Mesenchymal stem cell (in vitro differentiated cells and primary cell): ENCODE data around the gene MRAP.

Source experiments
- DNase-seq: peaks from one replicate; pipeline ENCODE4 v3.0.0-alpha.2; 2013
- H2AFZ ChIP-seq: one replicate; pipeline ENCODE4 v1.6.1; 2013; ENCODE audit warnings: low read depth, mild to moderate bottlenecking, control low read depth, inconsistent platforms, low read length, moderate library complexity
- H2AK5ac ChIP-seq: 2 replicates; pipeline ENCODE4 v1.6.1; 2013; ENCODE audit warnings: low read length, moderate library complexity, mild to moderate bottlenecking, inconsistent platforms; ENCODE audit not compliant: severe bottlenecking
- H2BK120ac ChIP-seq: one replicate; pipeline ENCODE4 v1.6.1; 2013; ENCODE audit warnings: low read depth, mild to moderate bottlenecking, inconsistent platforms, low read length, moderate library complexity
- H2BK12ac ChIP-seq, 2 experiments: one replicate each; pipeline ENCODE4 v1.6.1; 2013; ENCODE audit warnings: inconsistent platforms in 2 of 2, low read length in 2 of 2, mild to moderate bottlenecking in 2 of 2, moderate library complexity in 2 of 2, control low read depth in 1 of 2
- H2BK15ac ChIP-seq: one replicate; pipeline ENCODE4 v1.6.1; 2013; ENCODE audit warnings: mild to moderate bottlenecking, low read depth, inconsistent platforms; ENCODE audit not compliant: poor library complexity, severe bottlenecking
- H2BK5ac ChIP-seq: 2 replicates; pipeline ENCODE4 v1.6.1; 2013; ENCODE audit warnings: low read depth, mild to moderate bottlenecking, low read length, control low read depth, inconsistent platforms; ENCODE audit not compliant: poor library complexity, severe bottlenecking
- H3K14ac ChIP-seq, 2 experiments: one replicate each; pipeline ENCODE4 v1.6.1; 2013; ENCODE audit warnings: inconsistent platforms in 2 of 2, low read length in 2 of 2, control low read depth in 1 of 2, mild to moderate bottlenecking in 1 of 2, moderate library complexity in 1 of 2
- H3K18ac ChIP-seq, 2 experiments: one replicate each; pipeline ENCODE4 v1.6.1; 2013; ENCODE audit warnings: inconsistent platforms in 2 of 2, low read length in 2 of 2, control low read depth in 1 of 2, low read depth in 1 of 2, mild to moderate bottlenecking in 1 of 2
- H3K23ac ChIP-seq, 2 experiments: one replicate each; pipeline ENCODE4 v1.6.1; 2013; ENCODE audit warnings: inconsistent platforms in 2 of 2, low read length in 2 of 2, mild to moderate bottlenecking in 2 of 2, moderate library complexity in 2 of 2, control low read depth in 1 of 2
- H3K27ac ChIP-seq: 2 replicates; pipeline ENCODE4 v1.5.1; 2013; ENCODE audit warnings: mild to moderate bottlenecking, moderate library complexity, low read length, control low read depth, inconsistent platforms; ENCODE audit not compliant: poor library complexity, severe bottlenecking
- H3K27me3 ChIP-seq, 2 experiments: 2 replicates each; pipeline versions ENCODE4 v1.6.1 to v1.7.0; 2013; ENCODE audit warnings: low read length in 2 of 2, mild to moderate bottlenecking in 2 of 2, moderate library complexity in 2 of 2, control low read depth in 1 of 2, inconsistent platforms in 1 of 2; ENCODE audit not compliant: control insufficient read depth in 1 of 2, insufficient read depth in 1 of 2
- H3K36me3 ChIP-seq, 2 experiments: 2 replicates each; pipeline versions ENCODE4 v1.6.1 to v1.7.0; 2013; ENCODE audit warnings: low read length in 2 of 2, control low read depth in 1 of 2, inconsistent platforms in 1 of 2, low read depth in 1 of 2, mild to moderate bottlenecking in 1 of 2; ENCODE audit not compliant: insufficient read depth in 2 of 2, control insufficient read depth in 1 of 2
- H3K4ac ChIP-seq, 2 experiments: one replicate each; pipeline ENCODE4 v1.6.1; 2013; ENCODE audit warnings: inconsistent platforms in 2 of 2, low read length in 2 of 2, mild to moderate bottlenecking in 2 of 2, moderate library complexity in 2 of 2, control low read depth in 1 of 2, low read depth in 1 of 2
- H3K4me1 ChIP-seq: 2 replicates; pipeline ENCODE4 v1.6.1; 2013; ENCODE audit warnings: low read depth, low read length, control low read depth; ENCODE audit not compliant: control insufficient read depth, insufficient read depth
- H3K4me2 ChIP-seq: 2 replicates; pipeline ENCODE4 v1.6.1; 2013; ENCODE audit warnings: low read length, mild to moderate bottlenecking, inconsistent platforms; ENCODE audit not compliant: poor library complexity, severe bottlenecking
- H3K4me3 ChIP-seq, 2 experiments: 2 replicates each; pipeline versions ENCODE4 v1.5.1 to v1.7.0; 2013; ENCODE audit warnings: low read length in 2 of 2, mild to moderate bottlenecking in 2 of 2, control low read depth in 1 of 2, low read depth in 1 of 2; ENCODE audit not compliant: insufficient read depth in 1 of 2
- H3K79me1 ChIP-seq: replicated peaks from 2 replicates; pipeline ENCODE4 v1.6.1; 2013; ENCODE audit warnings: mild to moderate bottlenecking, control low read depth, low read length, inconsistent platforms; ENCODE audit not compliant: poor library complexity, severe bottlenecking
- H3K9ac ChIP-seq: 2 replicates; pipeline ENCODE4 v1.7.0; 2013; ENCODE audit warnings: mild to moderate bottlenecking, low read length, moderate library complexity
- H3K9me3 ChIP-seq: 2 replicates; pipeline ENCODE4 v1.7.0; 2013; ENCODE audit warnings: mild to moderate bottlenecking, low read length; ENCODE audit not compliant: control insufficient read depth
- H4K8ac ChIP-seq: one replicate; pipeline ENCODE4 v1.6.1; 2013; ENCODE audit warnings: inconsistent platforms, mild to moderate bottlenecking, low read length, moderate library complexity
- H4K91ac ChIP-seq: one replicate; pipeline ENCODE4 v1.6.1; 2013; ENCODE audit warnings: mild to moderate bottlenecking, low read length, inconsistent platforms
- WGBS: methylation state at CpG from one replicate; pipeline ENCODE4 v1.1.7; 2013; ENCODE audit warnings: mixed read lengths; 5-methylcytosine and 5-hydroxymethylcytosine counted together

Gene MRAP

DNA sequence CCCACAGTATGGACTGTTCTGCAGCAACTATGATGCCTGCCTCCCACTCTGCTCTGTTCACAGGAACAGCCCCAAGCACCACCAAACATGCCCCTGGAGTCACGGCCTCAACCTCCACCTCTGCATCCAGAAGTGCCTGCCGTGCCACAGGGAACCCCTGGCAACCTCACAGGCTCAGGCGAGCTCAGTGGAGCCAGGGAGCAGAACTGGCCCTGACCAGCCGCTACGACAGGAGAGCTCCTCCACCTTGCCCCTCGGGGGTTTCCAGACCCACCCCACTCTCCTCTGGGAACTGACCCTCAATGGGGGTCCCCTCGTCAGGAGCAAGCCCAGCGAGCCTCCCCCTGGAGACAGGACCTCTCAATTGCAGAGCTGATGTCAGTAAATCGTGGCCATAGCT lies 13.0 kb downstream of the MRAP start:
- no peak overlapping the region for H3K14ac ChIP-seq
- no peak overlapping the region for H3K4ac ChIP-seq
- peaks cover 57 to 67% of the 10 kb centered on the region in 2 experiments for H3K36me3 ChIP-seq
- no peak for DNase-seq
- H3K9ac ChIP-seq, result no peak overlapping the region
- H3K9me3 ChIP-seq, result no peaks in the 10 kb centered on the region
- peaks cover 16% of the 10 kb centered on the region for H3K4me1 ChIP-seq
- no peak overlapping the region for H2BK15ac ChIP-seq
- no peak overlapping the region for H2AK5ac ChIP-seq
- H2BK120ac ChIP-seq, result no peak overlapping the region
- H3K18ac ChIP-seq, result no peak overlapping the region
- H4K91ac ChIP-seq, result no peak overlapping the region
- no peak overlapping the region for H4K8ac ChIP-seq
- no peak overlapping the region for H3K4me2 ChIP-seq
- H2AFZ ChIP-seq, result no peak overlapping the region
- no peak overlapping the region for H2BK12ac ChIP-seq
- 96% methylated on average over 9 of the region's 9 CpGs for WGBS
- no peaks in the 10 kb centered on the region for H3K27me3 ChIP-seq
- no peak overlapping the region for H3K27ac ChIP-seq
- H3K4me3 ChIP-seq, result no peak overlapping the region
- H2BK5ac ChIP-seq, result no peak overlapping the region
- peaks cover 35% of the 10 kb centered on the region for H3K79me1 ChIP-seq
- no peak overlapping the region for H3K23ac ChIP-seq

DNA sequence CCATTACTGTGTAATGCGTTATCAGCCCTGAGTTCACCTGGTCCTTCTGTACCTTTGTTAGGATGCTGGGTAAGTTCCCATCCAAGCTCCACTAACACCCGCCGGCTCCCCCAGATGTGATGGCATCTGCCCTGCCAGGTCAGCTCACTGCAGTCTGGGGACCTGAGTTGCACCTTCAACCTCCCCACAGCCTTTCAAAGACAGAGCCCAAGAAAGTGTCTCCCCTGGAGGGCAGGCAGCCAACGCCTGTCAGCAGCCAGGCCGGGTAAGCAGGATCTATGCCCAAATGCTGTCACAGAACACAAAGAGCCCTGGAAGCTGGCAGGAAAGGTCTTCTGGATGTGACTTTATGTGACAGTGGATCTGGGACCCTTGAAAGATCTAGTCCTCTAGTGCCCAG lies 13.7 kb downstream of the MRAP start:
- no peak overlapping the region for H3K14ac ChIP-seq
- no peak overlapping the region for H3K4me2 ChIP-seq
- H2BK5ac ChIP-seq, result no peak overlapping the region
- no peaks in the 10 kb centered on the region for H3K9me3 ChIP-seq
- H2BK12ac ChIP-seq, result no peak overlapping the region
- no peak overlapping the region for H2BK120ac ChIP-seq
- DNase-seq, result no peak
- H3K27me3 ChIP-seq, result no peaks in the 10 kb centered on the region
- no peak overlapping the region for H3K4ac ChIP-seq
- H3K9ac ChIP-seq, result no peak overlapping the region
- H3K27ac ChIP-seq, result no peak overlapping the region
- peaks cover 40% of the 10 kb centered on the region for H3K79me1 ChIP-seq
- H4K8ac ChIP-seq, result no peak overlapping the region
- no peak overlapping the region for H2AK5ac ChIP-seq
- H4K91ac ChIP-seq, result no peak overlapping the region
- peaks cover 63 to 69% of the 10 kb centered on the region in 2 experiments for H3K36me3 ChIP-seq
- no peak overlapping the region for H3K4me3 ChIP-seq
- no peak overlapping the region for H2AFZ ChIP-seq
- 95% methylated on average over 5 of the region's 5 CpGs for WGBS
- no peak overlapping the region for H3K18ac ChIP-seq
- no peak overlapping the region for H3K23ac ChIP-seq
- no peak overlapping the region for H2BK15ac ChIP-seq
- H3K4me1 ChIP-seq, result peaks cover 17% of the 10 kb centered on the region

DNA sequence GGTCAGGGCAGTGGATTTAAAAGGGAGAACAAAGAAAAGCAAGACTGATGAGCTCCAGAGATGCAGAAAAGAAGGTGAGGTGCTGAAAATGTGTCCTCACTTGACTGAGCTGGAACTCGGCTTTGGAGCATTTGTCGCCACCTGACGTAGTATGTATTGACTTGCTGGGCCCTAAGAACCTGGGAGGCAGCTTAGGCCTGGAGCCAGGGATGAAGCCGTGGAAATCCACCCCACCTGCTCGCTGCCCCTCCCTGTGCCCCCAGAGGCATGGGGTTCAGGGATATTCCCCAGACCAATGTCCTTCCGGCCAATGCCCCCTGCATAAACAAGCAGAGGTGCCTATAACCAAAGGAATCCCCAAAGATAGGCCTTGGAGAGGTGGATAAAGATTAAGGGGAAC lies 14.3 kb downstream of the MRAP start:
- Histone ChIP-seq H2AFZ (no peak overlapping the region), H3K27ac (no peak overlapping the region), H2BK5ac (no peak overlapping the region), H2AK5ac (no peak overlapping the region), H3K79me1 (peaks cover 46% of the 10 kb centered on the region), H3K18ac (no peak overlapping the region), H4K8ac (no peak overlapping the region), H3K4me2 (no peak overlapping the region), H3K36me3 (peaks cover 68 to 71% of the 10 kb centered on the region in 2 experiments), H3K9ac (no peak overlapping the region), H3K4me1 (peaks cover 15% of the 10 kb centered on the region), H2BK120ac (no peak overlapping the region), H3K9me3 (no peaks in the 10 kb centered on the region), H3K23ac (no peak overlapping the region), H3K14ac (no peak overlapping the region), H3K4me3 (no peak overlapping the region), H2BK12ac (no peak overlapping the region), H2BK15ac (no peak overlapping the region), H3K27me3 (no peaks in the 10 kb centered on the region), H3K4ac (no peak overlapping the region), H4K91ac (no peak overlapping the region)
- 99% methylated on average over 5 of the region's 6 CpGs for WGBS
- DNase-seq, result no peak

DNA sequence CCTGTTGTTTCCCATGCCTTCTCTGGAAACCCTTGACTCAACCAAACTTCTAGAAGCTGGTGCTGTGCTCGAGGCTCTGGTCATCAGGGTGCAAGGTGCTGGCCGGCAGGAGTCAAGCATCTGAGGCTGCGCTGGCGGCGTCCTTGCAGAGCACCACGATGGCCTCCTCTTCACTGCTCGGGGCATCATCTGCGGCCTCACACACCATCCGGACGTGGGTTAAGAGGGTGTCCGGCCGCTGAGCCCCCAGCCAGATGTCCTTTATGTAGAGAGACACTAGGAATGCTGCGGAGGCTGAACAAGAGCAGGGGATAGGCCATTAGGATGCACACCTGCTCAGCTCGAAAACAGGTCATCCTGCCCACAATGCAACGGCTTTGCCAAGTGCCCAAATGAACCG lies 16.2 kb downstream of the MRAP start:
- H2BK12ac ChIP-seq, result no peak overlapping the region
- H4K91ac ChIP-seq, result no peak overlapping the region
- H3K14ac ChIP-seq, result no peak overlapping the region
- no peak overlapping the region for H4K8ac ChIP-seq
- 98% methylated on average over 16 of the region's 16 CpGs for WGBS
- no peak overlapping the region for H2BK5ac ChIP-seq
- H2AK5ac ChIP-seq, result no peak overlapping the region
- no peak overlapping the region for H3K9ac ChIP-seq
- H3K27me3 ChIP-seq, result no peaks in the 10 kb centered on the region
- no peak overlapping the region for H3K23ac ChIP-seq
- no peak overlapping the region for H2BK15ac ChIP-seq
- DNase-seq, result no peak
- no peak overlapping the region for H3K4me3 ChIP-seq
- H3K4ac ChIP-seq, result no peak overlapping the region
- no peak overlapping the region for H2AFZ ChIP-seq
- no peaks in the 10 kb centered on the region for H3K9me3 ChIP-seq
- peaks cover 49% of the 10 kb centered on the region for H3K79me1 ChIP-seq
- peaks cover 66 to 80% of the 10 kb centered on the region in 2 experiments for H3K36me3 ChIP-seq
- H3K27ac ChIP-seq, result no peak overlapping the region
- H3K4me2 ChIP-seq, result no peak overlapping the region
- peaks cover 15% of the 10 kb centered on the region for H3K4me1 ChIP-seq
- H2BK120ac ChIP-seq, result no peak overlapping the region
- no peak overlapping the region for H3K18ac ChIP-seq
